Measurements from ENCODE around the gene ABCA8. TPM values are rescaled to one million over a fixed set of nuclear protein-coding genes. Genes with fewer than 3 reads are reported as not detected.

Gene ABCA8
- total and polyA plus RNA-seq, 2 of the 8 experiments (the other 6 are each of a cell fraction or from before 2014, with no cell fraction given): not detected

DNA sequence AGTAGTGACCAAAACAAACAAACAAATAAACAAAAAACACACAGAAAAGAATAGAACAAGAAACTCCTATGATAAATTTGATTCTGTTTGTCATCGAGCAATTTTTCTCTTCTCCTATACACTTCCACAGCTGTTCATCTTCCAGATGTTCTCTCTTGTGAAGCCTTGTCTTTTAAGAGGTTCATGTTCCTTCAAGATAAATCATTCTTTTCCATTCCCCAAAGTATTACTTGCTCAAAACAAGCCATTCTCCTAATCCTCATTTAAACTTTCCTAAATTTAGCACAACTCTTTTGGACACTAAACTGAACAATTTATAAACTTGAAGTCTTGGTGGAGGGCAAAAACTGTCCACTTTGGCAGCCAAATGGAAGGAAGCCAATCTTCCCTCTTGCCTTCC is 103.3 kb downstream of the ABCA8 start (continued):
- TF ChIP-seq, protein P1, sequence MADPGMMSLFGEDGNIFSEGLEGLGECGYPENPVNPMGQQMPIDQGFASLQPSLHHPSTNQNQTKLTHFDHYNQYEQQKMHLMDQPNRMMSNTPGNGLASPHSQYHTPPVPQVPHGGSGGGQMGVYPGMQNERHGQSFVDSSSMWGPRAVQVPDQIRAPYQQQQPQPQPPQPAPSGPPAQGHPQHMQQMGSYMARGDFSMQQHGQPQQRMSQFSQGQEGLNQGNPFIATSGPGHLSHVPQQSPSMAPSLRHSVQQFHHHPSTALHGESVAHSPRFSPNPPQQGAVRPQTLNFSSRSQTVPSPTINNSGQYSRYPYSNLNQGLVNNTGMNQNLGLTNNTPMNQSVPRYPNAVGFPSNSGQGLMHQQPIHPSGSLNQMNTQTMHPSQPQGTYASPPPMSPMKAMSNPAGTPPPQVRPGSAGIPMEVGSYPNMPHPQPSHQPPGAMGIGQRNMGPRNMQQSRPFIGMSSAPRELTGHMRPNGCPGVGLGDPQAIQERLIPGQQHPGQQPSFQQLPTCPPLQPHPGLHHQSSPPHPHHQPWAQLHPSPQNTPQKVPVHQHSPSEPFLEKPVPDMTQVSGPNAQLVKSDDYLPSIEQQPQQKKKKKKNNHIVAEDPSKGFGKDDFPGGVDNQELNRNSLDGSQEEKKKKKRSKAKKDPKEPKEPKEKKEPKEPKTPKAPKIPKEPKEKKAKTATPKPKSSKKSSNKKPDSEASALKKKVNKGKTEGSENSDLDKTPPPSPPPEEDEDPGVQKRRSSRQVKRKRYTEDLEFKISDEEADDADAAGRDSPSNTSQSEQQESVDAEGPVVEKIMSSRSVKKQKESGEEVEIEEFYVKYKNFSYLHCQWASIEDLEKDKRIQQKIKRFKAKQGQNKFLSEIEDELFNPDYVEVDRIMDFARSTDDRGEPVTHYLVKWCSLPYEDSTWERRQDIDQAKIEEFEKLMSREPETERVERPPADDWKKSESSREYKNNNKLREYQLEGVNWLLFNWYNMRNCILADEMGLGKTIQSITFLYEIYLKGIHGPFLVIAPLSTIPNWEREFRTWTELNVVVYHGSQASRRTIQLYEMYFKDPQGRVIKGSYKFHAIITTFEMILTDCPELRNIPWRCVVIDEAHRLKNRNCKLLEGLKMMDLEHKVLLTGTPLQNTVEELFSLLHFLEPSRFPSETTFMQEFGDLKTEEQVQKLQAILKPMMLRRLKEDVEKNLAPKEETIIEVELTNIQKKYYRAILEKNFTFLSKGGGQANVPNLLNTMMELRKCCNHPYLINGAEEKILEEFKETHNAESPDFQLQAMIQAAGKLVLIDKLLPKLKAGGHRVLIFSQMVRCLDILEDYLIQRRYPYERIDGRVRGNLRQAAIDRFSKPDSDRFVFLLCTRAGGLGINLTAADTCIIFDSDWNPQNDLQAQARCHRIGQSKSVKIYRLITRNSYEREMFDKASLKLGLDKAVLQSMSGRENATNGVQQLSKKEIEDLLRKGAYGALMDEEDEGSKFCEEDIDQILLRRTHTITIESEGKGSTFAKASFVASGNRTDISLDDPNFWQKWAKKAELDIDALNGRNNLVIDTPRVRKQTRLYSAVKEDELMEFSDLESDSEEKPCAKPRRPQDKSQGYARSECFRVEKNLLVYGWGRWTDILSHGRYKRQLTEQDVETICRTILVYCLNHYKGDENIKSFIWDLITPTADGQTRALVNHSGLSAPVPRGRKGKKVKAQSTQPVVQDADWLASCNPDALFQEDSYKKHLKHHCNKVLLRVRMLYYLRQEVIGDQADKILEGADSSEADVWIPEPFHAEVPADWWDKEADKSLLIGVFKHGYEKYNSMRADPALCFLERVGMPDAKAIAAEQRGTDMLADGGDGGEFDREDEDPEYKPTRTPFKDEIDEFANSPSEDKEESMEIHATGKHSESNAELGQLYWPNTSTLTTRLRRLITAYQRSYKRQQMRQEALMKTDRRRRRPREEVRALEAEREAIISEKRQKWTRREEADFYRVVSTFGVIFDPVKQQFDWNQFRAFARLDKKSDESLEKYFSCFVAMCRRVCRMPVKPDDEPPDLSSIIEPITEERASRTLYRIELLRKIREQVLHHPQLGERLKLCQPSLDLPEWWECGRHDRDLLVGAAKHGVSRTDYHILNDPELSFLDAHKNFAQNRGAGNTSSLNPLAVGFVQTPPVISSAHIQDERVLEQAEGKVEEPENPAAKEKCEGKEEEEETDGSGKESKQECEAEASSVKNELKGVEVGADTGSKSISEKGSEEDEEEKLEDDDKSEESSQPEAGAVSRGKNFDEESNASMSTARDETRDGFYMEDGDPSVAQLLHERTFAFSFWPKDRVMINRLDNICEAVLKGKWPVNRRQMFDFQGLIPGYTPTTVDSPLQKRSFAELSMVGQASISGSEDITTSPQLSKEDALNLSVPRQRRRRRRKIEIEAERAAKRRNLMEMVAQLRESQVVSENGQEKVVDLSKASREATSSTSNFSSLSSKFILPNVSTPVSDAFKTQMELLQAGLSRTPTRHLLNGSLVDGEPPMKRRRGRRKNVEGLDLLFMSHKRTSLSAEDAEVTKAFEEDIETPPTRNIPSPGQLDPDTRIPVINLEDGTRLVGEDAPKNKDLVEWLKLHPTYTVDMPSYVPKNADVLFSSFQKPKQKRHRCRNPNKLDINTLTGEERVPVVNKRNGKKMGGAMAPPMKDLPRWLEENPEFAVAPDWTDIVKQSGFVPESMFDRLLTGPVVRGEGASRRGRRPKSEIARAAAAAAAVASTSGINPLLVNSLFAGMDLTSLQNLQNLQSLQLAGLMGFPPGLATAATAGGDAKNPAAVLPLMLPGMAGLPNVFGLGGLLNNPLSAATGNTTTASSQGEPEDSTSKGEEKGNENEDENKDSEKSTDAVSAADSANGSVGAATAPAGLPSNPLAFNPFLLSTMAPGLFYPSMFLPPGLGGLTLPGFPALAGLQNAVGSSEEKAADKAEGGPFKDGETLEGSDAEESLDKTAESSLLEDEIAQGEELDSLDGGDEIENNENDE (IDR thresholded peaks at IDR 0.05; ENCODE audit: insufficient replicate concordance, low read length): no peak
- TF ChIP-seq RBBP5 (IDR thresholded peaks at IDR 0.05; ENCODE audit: borderline replicate concordance, low read depth, low read length) (no peak), RFX5 (IDR thresholded peaks at IDR 0.05; ENCODE audit: borderline replicate concordance, low read depth, low read length) (no peak), JUN (IDR thresholded peaks at IDR 0.05; ENCODE audit: low read depth, low read length) (no peak), CEBPB (IDR thresholded peaks at IDR 0.05; ENCODE audit: low read depth, low read length) (no peak), PHF8 (conservative IDR thresholded peaks at IDR 0.05; ENCODE audit: low read depth, low read length) (no peak)
- TF ChIP-seq, protein P2, sequence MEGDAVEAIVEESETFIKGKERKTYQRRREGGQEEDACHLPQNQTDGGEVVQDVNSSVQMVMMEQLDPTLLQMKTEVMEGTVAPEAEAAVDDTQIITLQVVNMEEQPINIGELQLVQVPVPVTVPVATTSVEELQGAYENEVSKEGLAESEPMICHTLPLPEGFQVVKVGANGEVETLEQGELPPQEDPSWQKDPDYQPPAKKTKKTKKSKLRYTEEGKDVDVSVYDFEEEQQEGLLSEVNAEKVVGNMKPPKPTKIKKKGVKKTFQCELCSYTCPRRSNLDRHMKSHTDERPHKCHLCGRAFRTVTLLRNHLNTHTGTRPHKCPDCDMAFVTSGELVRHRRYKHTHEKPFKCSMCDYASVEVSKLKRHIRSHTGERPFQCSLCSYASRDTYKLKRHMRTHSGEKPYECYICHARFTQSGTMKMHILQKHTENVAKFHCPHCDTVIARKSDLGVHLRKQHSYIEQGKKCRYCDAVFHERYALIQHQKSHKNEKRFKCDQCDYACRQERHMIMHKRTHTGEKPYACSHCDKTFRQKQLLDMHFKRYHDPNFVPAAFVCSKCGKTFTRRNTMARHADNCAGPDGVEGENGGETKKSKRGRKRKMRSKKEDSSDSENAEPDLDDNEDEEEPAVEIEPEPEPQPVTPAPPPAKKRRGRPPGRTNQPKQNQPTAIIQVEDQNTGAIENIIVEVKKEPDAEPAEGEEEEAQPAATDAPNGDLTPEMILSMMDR (IDR thresholded peaks at IDR 0.05; ENCODE audit: control extremely low read depth in 1 of 3, insufficient read depth in 1 of 3, low read depth in 1 of 3, low read length in 3 of 3): no peak
